MM.1S (cell line): Measurements from ENCODE around the gene USF3.

Experiments
- CTCF ChIP-seq: fragments of 300-600 bp; sonication (generic); IDR thresholded peaks from 2 replicates; pipeline ENCODE4 v1.5.1; 2016; ENCODE audit warnings: antibody characterized with exemption, low read length, mixed read lengths
- EZH2phosphoT487 ChIP-seq: fragments of 300-600 bp; sonication (generic); IDR thresholded peaks from 2 replicates; pipeline ENCODE4 v1.6.1; 2018; ENCODE audit warnings: antibody characterized with exemption, low read length

- TF ChIP-seq CTCF, result no peak
- TF ChIP-seq EZH2phosphoT487, result no peak
Measured at GRCh38 chr3:113620091-113620490, 76.4 kb downstream of the USF3 start.
